Mesenchymal stem cell (in vitro differentiated cells and primary cell): ENCODE measurements around the gene CAMK1D.

Experiments used
- DNase-seq: peaks from one replicate; pipeline ENCODE4 v3.0.0-alpha.2; 2013
- H2AFZ ChIP-seq: one replicate; pipeline ENCODE4 v1.6.1; 2013; ENCODE audit warnings: low read depth, mild to moderate bottlenecking, control low read depth, inconsistent platforms, low read length, moderate library complexity
- H2AK5ac ChIP-seq: 2 replicates; pipeline ENCODE4 v1.6.1; 2013; ENCODE audit warnings: low read length, moderate library complexity, mild to moderate bottlenecking, inconsistent platforms; ENCODE audit not compliant: severe bottlenecking
- H2BK120ac ChIP-seq: one replicate; pipeline ENCODE4 v1.6.1; 2013; ENCODE audit warnings: low read depth, mild to moderate bottlenecking, inconsistent platforms, low read length, moderate library complexity
- H2BK12ac ChIP-seq, 2 experiments: one replicate each; pipeline ENCODE4 v1.6.1; 2013; ENCODE audit warnings: inconsistent platforms in 2 of 2, low read length in 2 of 2, mild to moderate bottlenecking in 2 of 2, moderate library complexity in 2 of 2, control low read depth in 1 of 2
- H2BK15ac ChIP-seq: one replicate; pipeline ENCODE4 v1.6.1; 2013; ENCODE audit warnings: mild to moderate bottlenecking, low read depth, inconsistent platforms; ENCODE audit not compliant: poor library complexity, severe bottlenecking
- H2BK5ac ChIP-seq: 2 replicates; pipeline ENCODE4 v1.6.1; 2013; ENCODE audit warnings: low read depth, mild to moderate bottlenecking, low read length, control low read depth, inconsistent platforms; ENCODE audit not compliant: poor library complexity, severe bottlenecking
- H3K14ac ChIP-seq, 2 experiments: one replicate each; pipeline ENCODE4 v1.6.1; 2013; ENCODE audit warnings: inconsistent platforms in 2 of 2, low read length in 2 of 2, control low read depth in 1 of 2, mild to moderate bottlenecking in 1 of 2, moderate library complexity in 1 of 2
- H3K18ac ChIP-seq, 2 experiments: one replicate each; pipeline ENCODE4 v1.6.1; 2013; ENCODE audit warnings: inconsistent platforms in 2 of 2, low read length in 2 of 2, control low read depth in 1 of 2, low read depth in 1 of 2, mild to moderate bottlenecking in 1 of 2
- H3K23ac ChIP-seq, 2 experiments: one replicate each; pipeline ENCODE4 v1.6.1; 2013; ENCODE audit warnings: inconsistent platforms in 2 of 2, low read length in 2 of 2, mild to moderate bottlenecking in 2 of 2, moderate library complexity in 2 of 2, control low read depth in 1 of 2
- H3K27ac ChIP-seq: 2 replicates; pipeline ENCODE4 v1.5.1; 2013; ENCODE audit warnings: mild to moderate bottlenecking, moderate library complexity, low read length, control low read depth, inconsistent platforms; ENCODE audit not compliant: poor library complexity, severe bottlenecking
- H3K27me3 ChIP-seq, 2 experiments: 2 replicates each; pipeline versions ENCODE4 v1.6.1 to v1.7.0; 2013; ENCODE audit warnings: low read length in 2 of 2, mild to moderate bottlenecking in 2 of 2, moderate library complexity in 2 of 2, control low read depth in 1 of 2, inconsistent platforms in 1 of 2; ENCODE audit not compliant: control insufficient read depth in 1 of 2, insufficient read depth in 1 of 2
- H3K36me3 ChIP-seq, 2 experiments: 2 replicates each; pipeline versions ENCODE4 v1.6.1 to v1.7.0; 2013; ENCODE audit warnings: low read length in 2 of 2, control low read depth in 1 of 2, inconsistent platforms in 1 of 2, low read depth in 1 of 2, mild to moderate bottlenecking in 1 of 2; ENCODE audit not compliant: insufficient read depth in 2 of 2, control insufficient read depth in 1 of 2
- H3K4ac ChIP-seq, 2 experiments: one replicate each; pipeline ENCODE4 v1.6.1; 2013; ENCODE audit warnings: inconsistent platforms in 2 of 2, low read length in 2 of 2, mild to moderate bottlenecking in 2 of 2, moderate library complexity in 2 of 2, control low read depth in 1 of 2, low read depth in 1 of 2
- H3K4me1 ChIP-seq: 2 replicates; pipeline ENCODE4 v1.6.1; 2013; ENCODE audit warnings: low read depth, low read length, control low read depth; ENCODE audit not compliant: control insufficient read depth, insufficient read depth
- H3K4me2 ChIP-seq: 2 replicates; pipeline ENCODE4 v1.6.1; 2013; ENCODE audit warnings: low read length, mild to moderate bottlenecking, inconsistent platforms; ENCODE audit not compliant: poor library complexity, severe bottlenecking
- H3K4me3 ChIP-seq, 2 experiments: 2 replicates each; pipeline versions ENCODE4 v1.5.1 to v1.7.0; 2013; ENCODE audit warnings: low read length in 2 of 2, mild to moderate bottlenecking in 2 of 2, control low read depth in 1 of 2, low read depth in 1 of 2; ENCODE audit not compliant: insufficient read depth in 1 of 2
- H3K79me1 ChIP-seq: replicated peaks from 2 replicates; pipeline ENCODE4 v1.6.1; 2013; ENCODE audit warnings: mild to moderate bottlenecking, control low read depth, low read length, inconsistent platforms; ENCODE audit not compliant: poor library complexity, severe bottlenecking
- H3K9ac ChIP-seq: 2 replicates; pipeline ENCODE4 v1.7.0; 2013; ENCODE audit warnings: mild to moderate bottlenecking, low read length, moderate library complexity
- H3K9me3 ChIP-seq: 2 replicates; pipeline ENCODE4 v1.7.0; 2013; ENCODE audit warnings: mild to moderate bottlenecking, low read length; ENCODE audit not compliant: control insufficient read depth
- H4K8ac ChIP-seq: one replicate; pipeline ENCODE4 v1.6.1; 2013; ENCODE audit warnings: inconsistent platforms, mild to moderate bottlenecking, low read length, moderate library complexity
- H4K91ac ChIP-seq: one replicate; pipeline ENCODE4 v1.6.1; 2013; ENCODE audit warnings: mild to moderate bottlenecking, low read length, inconsistent platforms
- WGBS: methylation state at CpG from one replicate; pipeline ENCODE4 v1.1.7; 2013; ENCODE audit warnings: mixed read lengths; 5-methylcytosine and 5-hydroxymethylcytosine counted together

The CAMK1D gene

DNA sequence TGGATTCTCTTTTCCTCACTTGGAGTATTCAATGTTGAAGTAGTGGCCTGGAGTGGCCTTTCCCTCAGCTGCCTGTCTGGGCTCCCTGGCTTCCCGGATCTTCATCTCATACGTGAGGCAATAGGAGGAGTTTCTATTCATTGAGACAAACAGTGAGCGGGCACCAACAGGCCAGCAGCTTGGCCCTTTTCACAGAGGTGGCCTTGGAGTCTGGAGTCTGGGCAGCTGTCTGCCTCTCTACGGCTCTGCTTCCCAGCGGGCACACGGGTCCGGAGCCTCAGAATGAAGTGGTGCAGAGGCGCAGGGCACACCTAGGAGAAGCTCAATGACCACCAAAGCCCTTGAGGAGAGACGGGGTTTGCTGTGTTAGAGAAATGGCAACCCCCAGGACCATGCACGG lies 482.7 kb downstream of the CAMK1D start:
- Histone ChIP-seq H3K4me1 (peaks cover 7% of the 10 kb centered on the region), H2AK5ac (no peak overlapping the region), H2AFZ (no peak overlapping the region), H4K91ac (no peak overlapping the region), H3K14ac (no peak overlapping the region), H3K27me3 (peaks cover 0 to 3% of the 10 kb centered on the region in 2 experiments), H3K27ac (no peak overlapping the region), H3K23ac (no peak overlapping the region), H3K9ac (no peak overlapping the region), H3K4me2 (no peak overlapping the region), H3K4ac (peak overlapping the region in 1 of 2 experiments; percentile 73), H2BK5ac (no peak overlapping the region), H3K9me3 (no peaks in the 10 kb centered on the region), H2BK120ac (no peak overlapping the region), H2BK15ac (no peak overlapping the region), H2BK12ac (no peak overlapping the region), H3K18ac (no peak overlapping the region), H3K36me3 (peaks cover 7 to 37% of the 10 kb centered on the region in 2 experiments), H4K8ac (no peak overlapping the region), H3K79me1 (no peaks in the 10 kb centered on the region), H3K4me3 (no peak overlapping the region)
- WGBS, result over 99% methylated on average over 10 of the region's 10 CpGs
- DNase-seq, result no peak

DNA sequence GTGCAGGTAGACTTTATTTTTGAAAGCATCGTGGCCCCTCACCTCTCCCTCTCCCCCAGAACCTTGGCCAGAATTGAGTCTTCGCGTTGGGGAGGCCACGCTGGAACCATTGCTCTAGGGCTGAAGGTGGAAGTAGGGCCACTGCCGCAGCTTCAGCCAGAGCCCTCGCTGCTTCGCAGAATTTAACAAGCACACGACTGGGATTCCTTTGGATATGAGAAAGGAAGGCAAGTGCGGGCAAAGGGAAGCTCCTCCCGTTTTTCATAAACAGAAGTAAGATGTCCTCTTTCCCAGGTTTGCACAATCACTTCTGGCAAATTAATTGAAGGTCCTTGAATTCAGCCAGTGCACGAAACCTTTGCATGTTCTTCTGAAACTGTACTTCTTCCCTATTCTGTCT lies 484.1 kb downstream of the CAMK1D start:
- no peak overlapping the region for H2AFZ ChIP-seq
- peaks cover 4 to 34% of the 10 kb centered on the region in 2 experiments for H3K36me3 ChIP-seq
- no peak overlapping the region for H4K91ac ChIP-seq
- H3K4me2 ChIP-seq, result no peak overlapping the region
- H2BK120ac ChIP-seq, result no peak overlapping the region
- no peak overlapping the region for H3K23ac ChIP-seq
- H3K79me1 ChIP-seq, result no peaks in the 10 kb centered on the region
- no peak overlapping the region for H2BK5ac ChIP-seq
- WGBS, result 94% methylated on average over 11 of the region's 11 CpGs
- no peak overlapping the region for H3K4me3 ChIP-seq
- no peak overlapping the region for H3K14ac ChIP-seq
- DNase-seq, result no peak
- no peak overlapping the region for H3K27ac ChIP-seq
- H3K9ac ChIP-seq, result no peak overlapping the region
- H2BK15ac ChIP-seq, result no peak overlapping the region
- H2BK12ac ChIP-seq, result no peak overlapping the region
- H3K4ac ChIP-seq, result no peak overlapping the region
- H3K9me3 ChIP-seq, result no peaks in the 10 kb centered on the region
- no peak overlapping the region for H4K8ac ChIP-seq
- H3K27me3 ChIP-seq, result peaks cover 0 to 14% of the 10 kb centered on the region in 2 experiments
- no peak overlapping the region for H2AK5ac ChIP-seq
- H3K18ac ChIP-seq, result no peak overlapping the region
- peaks cover 7% of the 10 kb centered on the region for H3K4me1 ChIP-seq

GRCh38 chr10:12834116-12834665 lies 484.8 kb downstream of the CAMK1D start:
- WGBS, result 94% methylated on average over 19 of the region's 19 CpGs

GRCh38 chr10:12834721-12835120 lies 485.4 kb downstream of the CAMK1D start:
- H3K79me1 ChIP-seq, result no peaks in the 10 kb centered on the region
- peaks cover 0 to 24% of the 10 kb centered on the region in 2 experiments for H3K27me3 ChIP-seq
- DNase-seq, result no peak
- no peak overlapping the region for H2AK5ac ChIP-seq
- no peak overlapping the region for H2BK120ac ChIP-seq
- no peak overlapping the region for H3K14ac ChIP-seq
- H3K4ac ChIP-seq, result no peak overlapping the region
- peaks cover 8% of the 10 kb centered on the region for H3K4me1 ChIP-seq
- H4K8ac ChIP-seq, result no peak overlapping the region
- no peak overlapping the region for H2AFZ ChIP-seq
- H3K4me3 ChIP-seq, result no peak overlapping the region
- H3K9me3 ChIP-seq, result no peaks in the 10 kb centered on the region
- no peak overlapping the region for H3K9ac ChIP-seq
- H2BK5ac ChIP-seq, result no peak overlapping the region
- no peak overlapping the region for H4K91ac ChIP-seq
- peaks cover 3 to 28% of the 10 kb centered on the region in 2 experiments for H3K36me3 ChIP-seq
- no peak overlapping the region for H3K27ac ChIP-seq
- H2BK12ac ChIP-seq, result no peak overlapping the region
- no peak overlapping the region for H2BK15ac ChIP-seq
- 94% methylated on average over 10 of the region's 10 CpGs for WGBS
- H3K23ac ChIP-seq, result no peak overlapping the region
- no peak overlapping the region for H3K4me2 ChIP-seq
- H3K18ac ChIP-seq, result no peak overlapping the region

More at GRCh38 chr10:12834116-12834665, 484.8 kb downstream of the CAMK1D start:
- no peak overlapping the region for H3K4ac ChIP-seq
- no peak overlapping the region for H3K23ac ChIP-seq
- DNase-seq, result no peak
- no peak overlapping the region for H4K8ac ChIP-seq
- H2BK120ac ChIP-seq, result no peak overlapping the region
- H3K9ac ChIP-seq, result no peak overlapping the region
- H2AFZ ChIP-seq, result no peak overlapping the region
- H3K18ac ChIP-seq, result no peak overlapping the region
- H3K4me2 ChIP-seq, result no peak overlapping the region
- H3K79me1 ChIP-seq, result no peaks in the 10 kb centered on the region
- H2BK12ac ChIP-seq, result no peak overlapping the region
- peaks cover 4 to 30% of the 10 kb centered on the region in 2 experiments for H3K36me3 ChIP-seq
- no peak overlapping the region for H4K91ac ChIP-seq
- H2AK5ac ChIP-seq, result no peak overlapping the region
- H3K4me3 ChIP-seq, result no peak overlapping the region
- no peak overlapping the region for H2BK15ac ChIP-seq
- no peak overlapping the region for H2BK5ac ChIP-seq
- peaks cover 0 to 18% of the 10 kb centered on the region in 2 experiments for H3K27me3 ChIP-seq
- no peaks in the 10 kb centered on the region for H3K9me3 ChIP-seq
- H3K14ac ChIP-seq, result no peak overlapping the region
- H3K4me1 ChIP-seq, result peaks cover 7% of the 10 kb centered on the region
- no peak overlapping the region for H3K27ac ChIP-seq
